Dermis blood vessel endothelial cell (primary cell): ENCODE data around the gene CDC25A. TPM values are rescaled to one million over a fixed set of nuclear protein-coding genes. Genes with fewer than 3 reads are reported as not detected.

Source experiments
- DNase-seq: peaks from one replicate; pipeline ENCODE4 v3.0.0; 2010
- total RNA-seq: library from RNA; depleted of rRNA; stranded (reverse); fragments of >200 nt; gene quantifications from 2 replicates; pipeline ENCODE4 v1.2.3, GENCODE V29; 2014

The CDC25A gene
- total RNA-seq, 1 donor from 2014 or later = 15.1 TPM

DNA sequence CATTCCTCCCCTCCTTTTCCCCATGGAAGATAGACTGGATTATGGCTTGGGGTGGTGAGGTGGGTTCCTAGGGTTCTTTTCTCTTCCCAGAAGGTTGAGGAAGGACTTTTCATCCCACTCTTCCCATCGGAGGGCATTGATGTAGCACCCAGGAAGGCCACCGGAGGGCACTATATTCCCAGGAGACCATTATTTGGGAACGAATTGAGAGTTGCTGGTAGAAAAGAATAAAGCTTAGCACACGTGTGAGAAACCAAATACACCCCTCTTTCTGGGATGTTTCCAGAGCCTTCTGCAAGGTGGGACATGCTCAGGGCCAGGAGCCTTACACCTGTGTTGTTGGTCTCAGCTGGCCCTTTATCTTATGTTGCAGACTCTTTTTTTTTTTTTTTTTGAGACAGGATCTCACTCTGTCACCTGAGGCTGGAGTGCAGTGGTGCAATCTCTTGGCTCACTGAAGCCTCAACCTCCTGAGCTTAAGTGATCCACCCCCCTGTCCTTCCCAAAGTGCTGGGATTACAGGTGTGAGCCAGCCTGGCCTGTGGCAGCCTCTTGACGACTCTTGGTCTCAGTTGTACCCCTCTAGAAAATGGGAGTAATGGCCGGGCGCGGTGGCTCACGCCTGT, 6.3 kb upstream of the CDC25A start:
- peak; percentile 68 for DNase-seq

DNA sequence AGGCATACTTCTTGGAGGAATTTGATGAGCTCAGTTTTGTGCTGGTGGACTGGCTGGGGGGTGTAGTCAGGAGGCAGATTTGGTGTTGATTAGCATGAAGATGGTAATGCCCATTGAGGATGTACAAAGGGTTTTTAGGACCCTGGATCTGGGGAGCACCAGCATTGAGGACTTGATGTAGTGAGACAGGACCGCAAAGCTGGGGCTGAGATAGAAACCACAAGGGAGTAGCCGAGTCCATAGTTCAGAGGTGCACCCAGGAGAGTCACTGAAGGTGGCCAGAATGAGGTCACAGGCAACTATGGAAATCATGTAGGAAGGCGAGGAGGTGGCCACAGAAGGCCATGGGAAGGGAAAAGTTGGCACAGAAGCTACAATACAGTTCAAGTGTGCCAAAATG, 2.7 kb upstream of the CDC25A start:
- DNase-seq = no peak

DNA sequence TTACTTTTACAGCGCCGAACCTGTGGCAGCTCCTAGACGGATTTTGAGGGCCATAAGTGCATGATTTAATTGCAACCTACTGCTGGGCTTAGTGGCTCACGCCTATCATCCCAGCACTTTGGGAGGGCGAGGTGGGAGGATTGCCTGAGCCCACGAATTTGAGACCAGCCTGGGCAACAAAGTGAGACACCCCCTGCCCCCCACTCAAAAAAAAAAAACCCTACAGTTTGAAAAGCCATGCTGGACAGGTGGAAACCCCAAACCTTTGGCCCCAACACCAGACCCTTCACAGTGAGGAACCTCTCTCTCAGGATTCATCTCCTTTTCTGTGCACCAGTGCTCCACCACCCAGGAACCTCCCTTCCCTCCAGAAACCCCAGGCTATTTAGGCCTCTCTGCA, 1.1 kb upstream of the CDC25A start:
- DNase-seq = no peak

GRCh38 chr3:48187579-48188265, 495 bp downstream of the CDC25A start:
- no peak for DNase-seq

DNA sequence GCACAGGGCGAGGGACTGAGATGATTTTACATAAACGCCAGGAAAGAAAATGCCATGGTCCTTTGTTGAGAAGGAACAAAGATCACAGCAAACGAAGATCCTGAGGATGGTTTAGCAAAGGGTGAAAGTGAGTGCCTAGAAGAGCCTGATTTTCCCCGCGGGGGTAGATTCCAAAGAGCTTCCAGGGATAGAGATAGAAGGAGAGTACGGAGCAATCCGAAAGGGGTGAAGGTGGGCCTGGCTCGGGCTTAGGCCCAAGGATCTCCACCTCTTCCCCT, 977 bp downstream of the CDC25A start:
- peak; percentile 30 for DNase-seq

GRCh38 chr3:48186631-48187300, 1.5 kb downstream of the CDC25A start:
- peak; percentile 25 for DNase-seq

DNA sequence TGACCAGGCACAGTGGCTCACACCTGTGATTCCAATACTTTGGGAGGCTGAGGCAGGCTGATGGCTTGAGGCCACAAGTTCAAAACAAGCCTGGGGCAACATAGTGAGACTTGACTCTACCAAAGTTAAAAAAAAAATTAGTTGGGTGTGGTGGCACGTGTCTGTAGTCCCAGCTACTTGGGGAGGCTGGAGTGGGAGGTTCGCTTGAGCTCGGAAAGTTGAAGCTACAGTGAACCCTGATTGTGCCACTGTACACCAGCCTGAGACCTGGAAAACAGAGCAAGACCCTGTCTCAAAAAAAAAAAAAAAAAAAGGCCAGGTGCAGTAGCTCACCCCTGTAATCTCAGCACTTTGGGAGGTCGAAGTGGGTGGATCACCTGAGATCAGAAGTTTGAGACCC, 3.1 kb downstream of the CDC25A start:
- no peak for DNase-seq

DNA sequence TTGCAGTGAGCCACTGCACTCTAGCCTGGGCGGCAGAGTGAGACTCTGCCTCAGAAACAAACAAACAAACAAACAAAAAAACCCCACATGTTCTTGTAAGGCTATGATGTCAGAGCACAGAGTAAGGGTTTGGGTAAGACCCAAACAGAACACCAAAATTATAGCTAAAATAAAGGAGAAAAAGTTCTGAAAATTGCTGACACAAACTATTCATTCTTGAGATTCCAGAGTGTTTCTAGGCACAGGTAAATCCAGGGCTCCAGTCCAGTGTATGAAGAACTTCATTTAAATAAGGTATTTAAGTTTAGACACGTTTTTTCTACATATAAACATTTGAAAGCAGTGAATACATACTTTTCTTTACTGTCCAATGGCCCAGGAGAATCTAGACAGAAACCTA, 3.9 kb downstream of the CDC25A start:
- no peak for DNase-seq

- no peak for DNase-seq
These were observed 7.5 kb downstream of the CDC25A start for GRCh38 chr3:48180531-48181253.

DNA sequence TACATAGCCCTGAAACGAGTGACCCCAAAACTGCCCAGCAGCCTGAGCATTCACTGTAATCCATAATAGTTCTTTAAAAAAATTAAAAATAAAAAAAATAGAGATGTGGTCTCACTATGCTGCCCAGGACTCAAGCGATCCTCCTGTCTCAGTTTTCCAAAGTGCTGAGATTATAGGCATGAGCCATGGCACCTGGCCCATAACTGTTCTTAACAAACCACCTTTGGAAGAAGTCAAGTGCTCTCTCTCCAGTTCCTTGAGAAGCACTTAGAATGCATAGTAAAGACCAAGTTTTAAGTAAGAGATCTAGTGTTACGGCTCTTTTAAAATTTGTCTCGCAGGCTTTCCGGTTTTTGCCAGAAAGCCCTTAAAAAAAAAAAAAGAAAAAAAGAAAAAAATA, 8.2 kb downstream of the CDC25A start:
- DNase-seq = no peak

DNA sequence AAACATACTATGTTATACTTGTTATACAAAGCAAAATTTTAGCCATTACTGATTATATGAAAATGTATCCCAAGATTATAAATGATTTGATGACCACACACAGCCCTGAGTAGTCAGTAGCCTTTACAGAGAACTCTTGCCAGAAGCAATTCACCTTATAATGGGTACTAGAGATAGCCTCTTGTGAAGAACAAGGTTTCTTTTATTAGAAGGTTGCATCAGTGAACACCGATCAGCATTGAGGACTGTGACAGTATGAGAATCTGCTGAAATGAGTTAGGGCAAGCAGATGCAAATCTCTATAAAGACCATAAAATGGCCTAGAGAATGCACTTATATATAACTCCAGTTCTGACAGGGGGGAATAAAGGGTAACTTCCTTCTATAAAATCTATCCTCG, 10.1 kb downstream of the CDC25A start:
- no peak for DNase-seq

DNA sequence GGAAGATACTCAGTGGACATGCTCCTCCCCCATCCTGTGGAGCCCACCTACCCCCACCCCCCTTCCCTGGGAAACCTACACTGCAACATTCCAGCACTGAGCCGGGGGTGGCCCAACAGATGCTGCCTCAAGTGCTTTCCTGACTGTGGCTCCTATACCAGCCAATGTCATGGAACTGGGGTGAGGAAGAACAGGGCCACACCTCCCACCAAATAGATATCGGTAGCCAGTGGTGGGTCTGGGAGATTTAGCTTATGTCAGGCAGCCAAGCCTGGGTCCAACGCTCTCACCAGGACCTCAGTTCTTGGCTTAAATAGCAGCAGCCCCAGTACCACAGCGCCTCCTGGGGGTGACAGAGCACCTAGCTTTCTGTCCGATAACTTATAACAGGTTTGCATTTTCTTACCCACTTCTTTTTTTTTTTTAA, 30.3 kb downstream of the CDC25A start:
- DNase-seq = peak; percentile 85

DNA sequence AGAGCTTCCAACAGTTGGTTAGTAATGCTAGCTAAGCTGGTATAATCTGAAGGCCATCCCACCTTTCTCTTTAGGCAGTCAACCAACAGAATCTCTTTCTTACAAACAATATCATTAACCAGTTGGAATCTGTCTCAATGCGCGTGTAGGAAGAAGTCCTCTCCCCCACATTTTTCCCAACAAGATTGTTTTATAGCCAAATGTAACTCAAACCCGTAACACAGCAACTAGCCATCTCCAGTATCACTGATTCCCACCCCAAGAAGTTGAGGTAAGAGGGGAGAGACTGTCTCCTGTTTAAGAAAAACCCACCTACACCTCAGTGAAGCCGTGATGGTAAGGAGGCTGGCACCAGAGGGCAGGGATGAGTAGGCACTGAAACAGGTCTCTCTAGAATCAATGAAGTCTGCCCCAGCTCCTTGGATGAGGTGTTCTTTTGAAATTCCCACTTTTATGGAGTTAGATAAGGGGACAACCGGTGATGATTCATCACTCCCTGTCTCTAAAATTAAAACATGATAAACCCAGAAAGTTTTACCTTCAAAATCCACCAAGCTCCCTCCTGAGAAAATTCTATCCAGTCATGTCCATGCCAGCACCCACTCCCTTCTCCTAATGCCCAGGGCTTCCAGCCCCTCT, 30.9 kb downstream of the CDC25A start:
- no peak for DNase-seq

GRCh38 chr3:48156163-48156562, 32.1 kb downstream of the CDC25A start:
- DNase-seq = no peak

DNA sequence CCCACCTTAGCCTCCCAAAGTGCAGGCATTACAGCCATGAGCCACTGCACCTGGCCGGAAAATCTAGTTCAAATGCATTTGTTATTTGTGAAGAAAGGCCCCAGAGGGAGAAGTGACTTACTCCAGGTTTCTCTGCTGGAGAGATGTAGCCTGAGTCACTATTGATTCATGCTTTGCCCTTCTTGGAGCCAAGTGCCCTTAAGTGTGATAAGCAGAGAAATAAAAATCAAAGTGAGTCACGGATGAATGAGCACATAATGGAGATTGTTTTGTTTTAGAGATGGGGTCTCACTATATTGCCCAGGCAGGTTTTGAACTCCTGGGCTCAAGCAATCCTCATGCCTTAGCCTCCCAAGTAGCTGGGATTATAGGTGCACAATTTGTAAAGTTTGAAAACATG, 33.1 kb downstream of the CDC25A start:
- peak; percentile 85 for DNase-seq

DNA sequence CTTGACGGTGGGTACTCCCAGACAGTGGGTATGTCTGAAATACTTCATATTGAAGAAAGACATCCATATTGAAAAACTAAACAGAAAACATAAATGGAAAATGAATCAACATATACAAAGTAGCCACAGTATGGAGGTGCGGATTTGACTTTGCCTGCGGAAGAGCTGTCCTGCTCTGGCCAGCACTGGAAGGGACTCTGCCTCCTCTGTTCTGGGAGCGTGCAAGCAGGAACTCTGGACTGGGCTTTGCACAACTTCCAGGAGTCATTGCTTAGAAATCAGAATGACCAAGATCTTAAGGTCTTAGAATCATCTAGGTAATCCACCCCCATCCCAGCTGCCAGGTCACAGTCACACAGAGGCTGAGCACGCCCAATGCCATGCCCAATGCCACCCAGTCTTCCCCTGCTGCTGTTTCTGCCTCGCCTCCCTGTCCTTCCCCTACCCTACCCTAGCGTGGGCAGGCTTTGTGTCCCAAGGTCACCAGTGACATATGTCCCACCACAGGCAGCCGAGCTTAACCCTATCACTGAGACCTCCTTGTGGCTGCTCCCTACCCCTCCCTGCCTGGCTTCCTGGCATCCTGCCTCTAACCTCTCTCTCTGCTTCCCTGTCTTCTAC, 36.3 kb downstream of the CDC25A start:
- DNase-seq = no peak

GRCh38 chr3:48151058-48151806, 37.0 kb downstream of the CDC25A start:
- DNase-seq = peak; percentile 95

- DNase-seq = no peak
These were observed 44.2 kb downstream of the CDC25A start for GRCh38 chr3:48143992-48144391.

DNA sequence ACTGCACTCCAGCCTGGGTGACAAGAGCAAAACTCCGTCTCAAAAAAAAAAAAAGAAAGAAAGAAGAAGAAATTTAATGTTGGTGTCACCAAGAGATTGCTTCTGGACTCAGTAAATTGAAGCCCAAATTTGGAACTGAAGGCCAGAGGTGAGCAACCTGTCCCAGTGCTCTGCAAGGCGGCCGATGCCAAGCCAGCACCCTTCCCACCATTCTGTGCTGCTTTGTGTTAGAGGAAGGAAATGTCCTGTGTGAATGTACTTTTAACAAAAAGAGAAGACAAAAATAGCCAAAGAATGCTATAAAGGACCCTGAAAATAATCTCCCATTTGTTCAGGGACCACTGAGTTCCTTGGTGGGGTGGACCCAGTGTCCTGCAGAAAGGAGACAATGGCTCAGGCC, 44.6 kb downstream of the CDC25A start:
- DNase-seq = no peak

- no peak for DNase-seq
These were observed 45.8 kb downstream of the CDC25A start for GRCh38 chr3:48142316-48142870.

DNA sequence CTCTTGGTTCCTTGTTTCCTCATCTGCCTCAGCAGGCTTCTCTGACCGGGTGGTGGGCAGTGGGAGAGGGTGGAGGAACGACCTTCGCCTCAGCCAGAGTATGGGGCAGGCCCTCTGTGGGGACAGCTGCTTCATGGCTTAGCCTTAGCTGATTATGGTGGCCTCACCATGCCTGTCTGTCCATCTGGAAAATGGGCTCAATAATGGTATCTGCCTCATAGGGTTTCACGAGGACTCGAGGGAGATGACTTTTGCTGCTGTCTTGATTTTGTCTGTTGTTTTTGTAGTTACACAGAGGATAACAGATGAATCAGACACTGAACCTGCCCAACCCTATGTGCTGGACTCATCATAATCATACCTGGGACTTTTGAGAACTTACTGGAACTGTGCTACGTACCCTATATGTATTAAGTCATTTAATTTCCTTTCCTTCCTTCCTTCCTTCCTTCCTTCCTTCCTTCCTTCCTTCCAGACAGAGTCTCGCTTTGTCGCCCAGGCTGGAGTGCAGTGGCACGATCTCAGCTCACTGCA, 46.5 kb downstream of the CDC25A start:
- no peak for DNase-seq
